Activated CD4-positive, alpha-beta T cell treated with anti-CD3 and anti-CD28 coated beads, Interleukin-2, amount 50 U/mL, for 4 hours (primary cell): Measurements from ENCODE around the gene SAT2.
A peak's percentile ranks its signal among the peaks of the same experiment; 100 is the strongest.
"Not testable (repeated sequence)": the region's sequence is repeated elsewhere in the genome, so short reads cannot be mapped to it uniquely, and the experiment has no call there.

ENCODE experiments used
- DNase-seq, 2 experiments: peaks; one replicate each; pipeline ENCODE4 v3.0.0-alpha.2; 2020

SAT2 gene

GRCh38 chr17:7633093-7633492 lies 5.5 kb upstream of the SAT2 start:
- DNase-seq, result no peak

GRCh38 chr17:7632492-7632894 lies 4.9 kb upstream of the SAT2 start:
- DNase-seq, result no peak

- no peak for DNase-seq
Measured at GRCh38 chr17:7631398-7632380, 4.1 kb upstream of the SAT2 start.

- no peak for DNase-seq
Measured at GRCh38 chr17:7629939-7630571, 2.4 kb upstream of the SAT2 start, which contains the start of gene SHBG. Gene SHBG, plus strand, starts transcription at chr17:7630135. Its CDS starts 38 bp downstream, at chr17:7630173.

- no peak for DNase-seq
Measured at GRCh38 chr17:7626956-7627249, 718 bp downstream of the SAT2 start.

GRCh38 chr17:7626307-7626706 lies 1.3 kb downstream of the SAT2 start:
- DNase-seq, result no peak

GRCh38 chr17:7625749-7626148 lies 1.9 kb downstream of the SAT2 start:
- DNase-seq, result not testable (repeated sequence)

- DNase-seq, result no peak
Measured at GRCh38 chr17:7623661-7624060, 4.0 kb downstream of the SAT2 start.

GRCh38 chr17:7620835-7621234 lies 6.8 kb downstream of the SAT2 start:
- no peak for DNase-seq

GRCh38 chr17:7618608-7619007 lies 9.0 kb downstream of the SAT2 start:
- no peak for DNase-seq

GRCh38 chr17:7615265-7615747 lies 12.3 kb downstream of the SAT2 start:
- DNase-seq, result no peak

GRCh38 chr17:7614425-7615264 lies 13.0 kb downstream of the SAT2 start, which contains the start of gene FXR2:
Gene FXR2, minus strand, starts transcription at chr17:7614897. Its CDS starts 365 bp downstream, at chr17:7614532.
- DNase-seq, result peak; percentile 96 to 98

- no peak for DNase-seq
Measured at GRCh38 chr17:7613769-7614424, 13.7 kb downstream of the SAT2 start.

- DNase-seq, result no peak
Measured at GRCh38 chr17:7612294-7612640, 15.4 kb downstream of the SAT2 start.

- no peak for DNase-seq
Measured at GRCh38 chr17:7611635-7612293, 15.9 kb downstream of the SAT2 start.

- DNase-seq, result no peak
Measured at GRCh38 chr17:7610641-7611040, 17.0 kb downstream of the SAT2 start.

- DNase-seq, result no peak
Measured at GRCh38 chr17:7606280-7606679, 21.3 kb downstream of the SAT2 start.

- not testable (repeated sequence) for DNase-seq
Measured at GRCh38 chr17:7597561-7597960, 30.1 kb downstream of the SAT2 start.

GRCh38 chr17:7593296-7593695 lies 34.3 kb downstream of the SAT2 start:
- no peak for DNase-seq

GRCh38 chr17:7592422-7593021 lies 35.1 kb downstream of the SAT2 start:
- no peak for DNase-seq

- no peak for DNase-seq
Measured at GRCh38 chr17:7591596-7591995, 36.0 kb downstream of the SAT2 start.

GRCh38 chr17:7590743-7591142 lies 36.9 kb downstream of the SAT2 start:
- no peak for DNase-seq
